ENCODE data around the gene ST7. TPM values are rescaled to one million over a fixed set of nuclear protein-coding genes. Genes with fewer than 3 reads are reported as not detected.

Gene ST7
- total RNA-seq, 3 donors from 2014 or later (not counting 1 experiment from before 2014, with no cell fraction given), result 9.8 to 15.7 (median 12.9) TPM

DNA sequence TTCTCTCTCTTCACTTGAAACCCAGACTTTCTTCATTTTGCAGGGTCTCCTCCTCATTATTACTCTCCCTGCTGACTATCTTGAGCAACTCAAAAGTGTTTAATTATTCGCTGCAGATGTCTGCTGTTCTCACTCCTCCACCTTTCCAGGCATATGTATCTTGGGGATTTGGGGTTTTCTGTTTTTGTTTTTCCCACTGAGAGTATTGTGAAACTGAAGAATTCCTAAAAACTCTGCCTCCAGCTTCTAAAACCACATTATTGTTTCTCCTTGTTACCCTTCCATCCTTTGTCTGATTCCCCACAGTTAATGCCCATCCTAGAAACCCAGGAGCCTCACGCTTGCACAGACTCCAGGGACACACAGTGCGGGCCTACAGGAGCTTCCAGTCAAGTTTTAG is 318.3 kb downstream of the ST7 start:
- intact Hi-C loops (cut with micrococcal nuclease), result no loop called here
- ATAC-seq (no peak), DNase-seq (no peak)
- no peaks in the 10 kb centered on the region for H3K36me3 ChIP-seq (ENCODE audit: control insufficient read depth, insufficient read depth, low read length)
- Mint-ChIP-seq H3K27ac (no peak overlapping the region), H3K4me1 (no peaks in the 10 kb centered on the region), H3K9me3 (no peaks in the 10 kb centered on the region), H3K27me3 (ENCODE audit: low read depth in 2 of 2) (peaks cover 0 to 7% of the 10 kb centered on the region in 2 donors), H3K4me3 (no peak overlapping the region), H3K36me3 (no peaks in the 10 kb centered on the region)
- H3K9me3 ChIP-seq (ENCODE audit: control insufficient read depth, insufficient read depth, low read length), result no peaks in the 10 kb centered on the region
- no peak overlapping the region for H3K27ac ChIP-seq (ENCODE audit: low read length)
- H3K4me1 ChIP-seq (ENCODE audit: control insufficient read depth, insufficient read depth, low read length), result no peaks in the 10 kb centered on the region
- H3K27me3 ChIP-seq (ENCODE audit: control insufficient read depth, insufficient read depth, low read length), result no peaks in the 10 kb centered on the region
- WGBS (ENCODE audit: insufficient coverage), result 91% methylated on average over 2 of the region's 3 CpGs
- no peak for TF ChIP-seq CTCF (IDR thresholded peaks at IDR 0.05)
- H3K4me3 ChIP-seq (ENCODE audit: low read length), result no peak overlapping the region

GRCh38 chr7:117272017-117272759 is 318.9 kb downstream of the ST7 start:
- H3K9me3 ChIP-seq (ENCODE audit: control insufficient read depth, insufficient read depth, low read length), result no peaks in the 10 kb centered on the region
- H3K27me3 Mint-ChIP-seq (ENCODE audit: low read depth in 2 of 2), result peaks cover 0 to 7% of the 10 kb centered on the region in 2 donors
- WGBS (ENCODE audit: insufficient coverage), result 94% methylated on average over 2 of the region's 2 CpGs
- H3K4me3 ChIP-seq (ENCODE audit: low read length), result no peak overlapping the region
- TF ChIP-seq CTCF (IDR thresholded peaks at IDR 0.05), result no peak
- H3K27ac Mint-ChIP-seq, result no peak overlapping the region
- no peak overlapping the region for H3K4me3 Mint-ChIP-seq
- no peak overlapping the region for H3K27ac ChIP-seq (ENCODE audit: low read length)
- intact Hi-C loops (cut with micrococcal nuclease), result no loop called here
- no peaks in the 10 kb centered on the region for H3K27me3 ChIP-seq (ENCODE audit: control insufficient read depth, insufficient read depth, low read length)
- no peaks in the 10 kb centered on the region for H3K9me3 Mint-ChIP-seq
- no peaks in the 10 kb centered on the region for H3K36me3 ChIP-seq (ENCODE audit: control insufficient read depth, insufficient read depth, low read length)
- no peaks in the 10 kb centered on the region for H3K4me1 ChIP-seq (ENCODE audit: control insufficient read depth, insufficient read depth, low read length)
- no peak for DNase-seq
- no peaks in the 10 kb centered on the region for H3K4me1 Mint-ChIP-seq
- no peaks in the 10 kb centered on the region for H3K36me3 Mint-ChIP-seq
- no peak for ATAC-seq

- Mint-ChIP-seq H3K27me3 (ENCODE audit: low read depth in 2 of 2) (peaks cover 0 to 7% of the 10 kb centered on the region in 2 donors), H3K9me3 (no peaks in the 10 kb centered on the region), H3K36me3 (no peaks in the 10 kb centered on the region), H3K4me3 (no peak overlapping the region), H3K27ac (no peak overlapping the region), H3K4me1 (no peaks in the 10 kb centered on the region)
- Histone ChIP-seq H3K36me3 (ENCODE audit: control insufficient read depth, insufficient read depth, low read length) (no peaks in the 10 kb centered on the region), H3K4me3 (ENCODE audit: low read length) (no peak overlapping the region), H3K27me3 (ENCODE audit: control insufficient read depth, insufficient read depth, low read length) (no peaks in the 10 kb centered on the region), H3K27ac (ENCODE audit: low read length) (no peak overlapping the region), H3K9me3 (ENCODE audit: control insufficient read depth, insufficient read depth, low read length) (no peaks in the 10 kb centered on the region), H3K4me1 (ENCODE audit: control insufficient read depth, insufficient read depth, low read length) (no peaks in the 10 kb centered on the region)
- no peak for ATAC-seq
- WGBS (ENCODE audit: insufficient coverage), result 80% methylated on average over 1 of the region's 2 CpGs
- intact Hi-C loops (cut with micrococcal nuclease), result no loop called here
- no peak for DNase-seq
- no peak for TF ChIP-seq CTCF (IDR thresholded peaks at IDR 0.05)
Measured at GRCh38 chr7:117273325-117273724, 320.0 kb downstream of the ST7 start.

GRCh38 chr7:117273814-117274225 is 320.5 kb downstream of the ST7 start:
- H3K27ac Mint-ChIP-seq, result no peak overlapping the region

More at GRCh38 chr7:117273814-117274225, 320.5 kb downstream of the ST7 start:
- Mint-ChIP-seq H3K4me1 (no peaks in the 10 kb centered on the region), H3K36me3 (no peaks in the 10 kb centered on the region), H3K9me3 (no peaks in the 10 kb centered on the region), H3K4me3 (no peak overlapping the region), H3K27me3 (ENCODE audit: low read depth in 2 of 2) (peaks cover 0 to 7% of the 10 kb centered on the region in 2 donors)
- DNase-seq, result no peak
- intact Hi-C loops (cut with micrococcal nuclease), result no loop called here
- Histone ChIP-seq H3K9me3 (ENCODE audit: control insufficient read depth, insufficient read depth, low read length) (no peaks in the 10 kb centered on the region), H3K4me1 (ENCODE audit: control insufficient read depth, insufficient read depth, low read length) (no peaks in the 10 kb centered on the region), H3K4me3 (ENCODE audit: low read length) (no peak overlapping the region), H3K27me3 (ENCODE audit: control insufficient read depth, insufficient read depth, low read length) (no peaks in the 10 kb centered on the region), H3K27ac (ENCODE audit: low read length) (no peak overlapping the region), H3K36me3 (ENCODE audit: control insufficient read depth, insufficient read depth, low read length) (no peaks in the 10 kb centered on the region)
- ATAC-seq, result no peak
- 87% methylated on average over 11 of the region's 11 CpGs for WGBS (ENCODE audit: insufficient coverage)
- TF ChIP-seq CTCF (IDR thresholded peaks at IDR 0.05), result no peak

Measured in natural killer cell (primary cell).